Heart right ventricle (tissue), 16 donors: ENCODE measurements around the gene BTN2A1. TPM values are rescaled to one million over a fixed set of nuclear protein-coding genes. Genes with fewer than 3 reads are reported as not detected.

Source experiments
- ATAC-seq, 8 donors: fragments of 200-7000 bp; cut with Tn5 transposase; one replicate each; pipeline ENCODE4 v1.9.1; 2020; ENCODE audit warnings: mild to moderate bottlenecking in 8 of 8, moderate library complexity in 8 of 8, moderate number of reproducible peaks in 1 of 8
- DNase-seq, 2 donors: peaks; one replicate each; pipeline ENCODE4 v3.0.0-alpha.2; 2020
- H3K27ac ChIP-seq, 10 donors: fragments of 200-600 bp; sonication (generic) in 2 of 10; one replicate each; pipeline versions ENCODE4 v1.5.0 to v1.8.0; 2020 to 2022; ENCODE audit warnings: mild to moderate bottlenecking in 3 of 10
- H3K27me3 ChIP-seq, 7 donors: fragments of 200-600 bp; one replicate each; pipeline ENCODE4 v1.8.0; 2021 to 2022; ENCODE audit warnings: mild to moderate bottlenecking in 2 of 7
- H3K36me3 ChIP-seq, 9 donors: fragments of 200-600 bp; sonication (generic) in 1 of 9; one replicate each; pipeline versions ENCODE4 v1.5.0 to v1.8.0; 2020 to 2022; ENCODE audit warnings: mild to moderate bottlenecking in 2 of 9
- H3K4me1 ChIP-seq, 9 donors: fragments of 200-600 bp; sonication (generic) in 1 of 9; one replicate each; pipeline versions ENCODE4 v1.5.0 to v1.8.0; 2020 to 2022; ENCODE audit warnings: mild to moderate bottlenecking in 4 of 9
- H3K4me3 ChIP-seq, 10 donors: fragments of 200-600 bp; sonication (generic) in 2 of 10; one replicate each; pipeline versions ENCODE4 v1.5.0 to v1.8.0; 2020 to 2022; ENCODE audit warnings: mild to moderate bottlenecking in 7 of 10, moderate library complexity in 2 of 10
- H3K9me3 ChIP-seq, 11 donors: fragments of 200-600 bp in 10 of 11; sonication (generic) in 2 of 11; one replicate each; pipeline versions ENCODE4 v1.5.0 to v1.8.0; 2013 to 2022; ENCODE audit warnings: mild to moderate bottlenecking in 2 of 11, control low read depth in 1 of 11, moderate library complexity in 1 of 11
- WGBS, 2 donors: extraction: QIAGEN DNeasy Blood & Tissue Kit; methylation state at CpG; one replicate each; pipeline ENCODE4 v1.1.7; 2013; ENCODE audit warnings: inconsistent platforms in 1 of 2; 5-methylcytosine and 5-hydroxymethylcytosine counted together
- intact Hi-C, 10 donors: fragments of 100-400 bp; cut with DNase I; formaldehyde crosslinking; loops; one replicate each; pipeline versions ENCODE4 v1.11.1 to v1.14.2; 2022
- polyA plus RNA-seq, 2 donors: library from polyadenylated mRNA; stranded (reverse); fragments of 200-250 nt; gene quantifications; one replicate each; pipeline ENCODE4 v1.2.3, GENCODE V29; 2013
- total RNA-seq, 10 donors: library from RNA; stranded (reverse); fragmentation: NEBNext Ultra II Directional in 3 of 10; extraction: Animal tissue kit (Norgen Biotek cat#: 25700) in 3 of 10; gene quantifications; one replicate each; pipeline versions ENCODE4 v1.2.1 to v1.2.4, GENCODE V29; 2021 to 2023
- TF ChIP-seq, protein P1 (sequence below), 9 donors: fragments of 200-600 bp; sonication (generic) in 2 of 9; IDR thresholded peaks; one replicate each; pipeline versions ENCODE4 v1.5.0 to v1.8.0; 2021 to 2022; ENCODE audit warnings: antibody characterized with exemption in 9 of 9, mild to moderate bottlenecking in 5 of 9, moderate library complexity in 1 of 9
- donor health status: Arrhythmogenic right ventricular cardiomyopathy.
- donor health status: ischemic (EF 13 %, LVEDD 7.1; RV severe dilation, severe dysfunction).
- donor health status: healthy with polysubstance abuse.
- donor health status: DM: no; HTN: yes; CAD: no.
- donor health status: DM: no; HTN: no; CAD: no.
- donor health status: ischemic (EF 25% LVEDD 6.9; RV normal size, moderate dysfunction).
- donor health status: ischemic (EF 25% LVEDD 5.7; RV mildly dilated, moderate dysfunction).
- donor health status: healthy.
- donor health status: DM: yes; HTN: yes; CAD: no.
- donor health status: Ischemic cardiomyopathy.
- donor health status: ischemic (EF 35%, LVEDD 5.7; RV mildly dilated, moderate dysfunction).
- donor health status: nonischemic (EF 11% LVEDD 7.7; RV severe dilation, severe dysfunction).
- donor health status: DM: yes; HTN: yes; CAD: no.
- donor health status: PGD.
- donor health status: ischemic (EF 29% LVEDD 5.4; RV normal size, mild dysfunction).
- donor health status: nonischemic (EF 23%, LVEDD 6.1; RV moderate dilation, normal function).

The BTN2A1 gene
- total and polyA plus RNA-seq, 12 donors = 9.7 to 19.9 (median 15.5) TPM

DNA sequence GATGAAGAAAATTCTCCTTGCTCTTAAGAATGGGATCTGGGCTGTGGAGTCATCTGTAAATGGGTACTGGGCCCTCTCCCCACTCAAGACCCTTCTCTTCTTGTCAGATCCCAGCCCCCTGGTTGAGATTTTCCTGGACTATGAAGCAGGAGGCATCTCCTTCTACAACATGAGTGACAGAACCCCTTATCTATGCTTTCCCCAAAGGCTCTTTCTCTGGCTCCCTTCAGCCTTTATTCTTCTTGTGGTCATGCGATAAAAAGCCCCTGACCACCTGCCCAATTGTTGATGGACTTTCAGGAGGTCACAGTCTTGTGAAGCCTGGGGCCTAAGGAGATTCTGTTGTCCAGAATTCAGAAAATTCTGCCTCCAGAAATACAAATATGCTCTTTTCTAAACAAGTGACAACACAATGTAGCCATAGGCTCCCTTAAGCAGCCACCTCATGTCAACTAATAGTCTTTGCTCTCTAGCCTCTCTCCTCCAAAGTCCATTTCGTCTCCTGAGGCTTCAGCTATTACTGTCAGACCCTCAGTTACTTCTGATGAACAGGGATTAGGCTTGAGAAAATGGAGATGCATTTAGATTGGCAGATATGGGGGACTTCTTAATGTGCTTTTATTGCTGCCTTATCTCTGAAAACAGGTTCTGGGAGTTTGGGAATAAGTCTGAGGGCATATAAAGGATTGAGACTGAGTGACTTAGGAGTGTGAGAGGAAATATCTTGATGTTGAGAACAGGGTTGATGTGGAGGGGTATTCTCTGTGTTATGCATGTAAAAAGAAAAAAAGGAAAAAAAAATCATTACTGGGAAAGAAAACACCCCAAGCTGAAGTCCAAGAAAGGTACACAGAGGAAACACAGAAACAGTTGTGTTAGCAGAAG is 20.6 kb downstream of the BTN2A1 start:
- H3K36me3 ChIP-seq = no peaks in the 10 kb centered on the region
- no peak overlapping the region for H3K4me3 ChIP-seq
- no peaks in the 10 kb centered on the region for H3K9me3 ChIP-seq
- no peaks in the 10 kb centered on the region for H3K27me3 ChIP-seq
- TF ChIP-seq, protein P1, sequence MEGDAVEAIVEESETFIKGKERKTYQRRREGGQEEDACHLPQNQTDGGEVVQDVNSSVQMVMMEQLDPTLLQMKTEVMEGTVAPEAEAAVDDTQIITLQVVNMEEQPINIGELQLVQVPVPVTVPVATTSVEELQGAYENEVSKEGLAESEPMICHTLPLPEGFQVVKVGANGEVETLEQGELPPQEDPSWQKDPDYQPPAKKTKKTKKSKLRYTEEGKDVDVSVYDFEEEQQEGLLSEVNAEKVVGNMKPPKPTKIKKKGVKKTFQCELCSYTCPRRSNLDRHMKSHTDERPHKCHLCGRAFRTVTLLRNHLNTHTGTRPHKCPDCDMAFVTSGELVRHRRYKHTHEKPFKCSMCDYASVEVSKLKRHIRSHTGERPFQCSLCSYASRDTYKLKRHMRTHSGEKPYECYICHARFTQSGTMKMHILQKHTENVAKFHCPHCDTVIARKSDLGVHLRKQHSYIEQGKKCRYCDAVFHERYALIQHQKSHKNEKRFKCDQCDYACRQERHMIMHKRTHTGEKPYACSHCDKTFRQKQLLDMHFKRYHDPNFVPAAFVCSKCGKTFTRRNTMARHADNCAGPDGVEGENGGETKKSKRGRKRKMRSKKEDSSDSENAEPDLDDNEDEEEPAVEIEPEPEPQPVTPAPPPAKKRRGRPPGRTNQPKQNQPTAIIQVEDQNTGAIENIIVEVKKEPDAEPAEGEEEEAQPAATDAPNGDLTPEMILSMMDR (IDR thresholded peaks at IDR 0.05) = no peak
- peak overlapping the region in 2 of 10 donors; percentile 40 to 95 for H3K27ac ChIP-seq
- DNase-seq (no peak), ATAC-seq (no peak)
- 95% methylated on average over 2 of the region's 2 CpGs for WGBS, 2 donors
- H3K4me1 ChIP-seq = peaks cover 0 to 67% (median 11%) of the 10 kb centered on the region in 9 donors
- intact Hi-C loops = loop anchor here in 2 of 10 donors (5.0 kb wide), 1 partner anchor 39 kb away; no protein-coding TSS in a partner anchor

DNA sequence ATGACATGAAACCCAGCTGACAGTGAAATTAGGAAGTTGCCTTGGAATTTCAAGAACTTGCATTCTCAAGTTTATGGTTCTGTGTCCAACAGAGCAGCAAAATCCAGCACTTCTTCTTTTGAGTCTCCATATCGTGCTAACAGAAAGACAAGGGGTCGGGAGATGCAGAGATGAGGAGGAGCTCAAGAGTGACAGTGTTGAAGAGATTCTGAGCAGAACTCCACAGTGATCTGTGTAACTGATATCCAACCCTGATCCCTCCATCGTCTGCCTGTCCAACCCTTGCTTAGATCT is 21.2 kb downstream of the BTN2A1 start:
- H3K36me3 ChIP-seq = no peaks in the 10 kb centered on the region
- TF ChIP-seq, protein P1 (IDR thresholded peaks at IDR 0.05) = no peak
- peak overlapping the region in 1 of 10 donors; percentile 95 for H3K27ac ChIP-seq
- H3K27me3 ChIP-seq = no peaks in the 10 kb centered on the region
- DNase-seq (no peak), ATAC-seq (no peak)
- no peaks in the 10 kb centered on the region for H3K9me3 ChIP-seq
- WGBS, 2 donors = 74 to 78% methylated on average over 3 of the region's 3 CpGs
- intact Hi-C loops = loop anchor here in 2 of 10 donors (5.0 kb wide), 1 partner anchor 38 kb away; no protein-coding TSS in a partner anchor
- peaks cover 0 to 65% (median 10%) of the 10 kb centered on the region in 9 donors for H3K4me1 ChIP-seq
- no peak overlapping the region for H3K4me3 ChIP-seq

DNA sequence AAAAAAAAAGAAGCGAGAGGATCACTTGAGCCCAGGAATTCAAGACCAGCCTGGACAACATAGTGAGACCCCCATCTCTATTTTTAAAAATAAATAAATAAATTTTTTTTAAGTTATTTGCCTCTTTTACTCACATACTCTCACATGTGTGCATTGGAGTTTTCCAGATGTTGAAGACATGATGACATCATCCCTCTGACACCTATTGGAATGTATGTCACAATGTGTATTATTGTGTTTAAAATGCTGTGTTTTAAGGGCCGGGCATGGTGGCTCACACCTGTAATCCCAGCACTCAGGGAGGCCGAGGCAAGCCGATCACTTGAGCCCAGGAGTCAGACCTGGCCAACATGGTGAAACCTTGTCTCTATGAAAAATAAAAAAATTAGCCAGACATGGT is 24.6 kb downstream of the BTN2A1 start:
- 95 to 97% methylated on average over 4 of the region's 4 CpGs for WGBS, 2 donors
- intact Hi-C loops = no loop called here
- Histone ChIP-seq H3K4me1 (peaks cover 0 to 37% (median 0%) of the 10 kb centered on the region in 9 donors), H3K9me3 (peaks cover 0 to 5% (median 2%) of the 10 kb centered on the region in 11 donors), H3K36me3 (no peaks in the 10 kb centered on the region), H3K27me3 (no peaks in the 10 kb centered on the region), H3K27ac (no peak overlapping the region), H3K4me3 (no peak overlapping the region)
- no peak for ATAC-seq
- TF ChIP-seq, protein P1 (IDR thresholded peaks at IDR 0.05) = no peak
- no peak for DNase-seq

DNA sequence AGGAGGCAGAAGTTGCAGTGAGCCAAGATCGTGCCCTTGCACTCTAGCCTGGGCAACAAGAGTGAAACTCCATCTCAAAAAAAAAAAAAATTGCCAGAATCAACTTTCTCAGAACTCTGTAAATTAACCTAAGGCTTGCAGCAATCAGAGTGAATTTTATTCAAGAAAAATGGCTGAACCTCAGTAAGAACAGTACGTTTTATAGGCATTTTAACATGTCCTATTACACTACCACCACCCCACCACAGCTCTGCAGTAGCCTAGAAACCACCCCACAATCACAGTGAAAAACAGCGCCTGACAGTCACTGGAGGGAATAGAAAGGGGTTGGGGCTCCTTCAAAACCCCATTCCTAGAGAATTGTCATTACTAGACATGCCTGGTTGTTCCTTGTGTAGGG is 26.0 kb downstream of the BTN2A1 start:
- intact Hi-C loops = no loop called here
- Histone ChIP-seq H3K27ac (no peak overlapping the region), H3K36me3 (no peaks in the 10 kb centered on the region), H3K9me3 (peaks cover 0 to 12% (median 5%) of the 10 kb centered on the region in 11 donors), H3K27me3 (no peaks in the 10 kb centered on the region), H3K4me1 (peaks cover 0 to 23% (median 0%) of the 10 kb centered on the region in 9 donors), H3K4me3 (no peak overlapping the region)
- WGBS, 2 donors = 86 to 91% methylated on average over 3 of the region's 3 CpGs
- ATAC-seq (no peak), DNase-seq (no peak)
- TF ChIP-seq, protein P1 (IDR thresholded peaks at IDR 0.05) = no peak
